HFF-Myc (cell line): ENCODE measurements around the gene GSG1L.

Experiments
- DNase-seq: peaks from one replicate; pipeline ENCODE4 v3.0.0-alpha.2; 2011; ENCODE audit warnings: low read depth; ENCODE audit errors: extremely low read depth
- H3K4me3 ChIP-seq: replicated peaks from 2 replicates; pipeline ENCODE4 v1.5.1; 2011; ENCODE audit warnings: low read depth, mild to moderate bottlenecking, control low read depth, low read length
- CTCF ChIP-seq: IDR thresholded peaks from 2 replicates; pipeline ENCODE4 v1.5.1; 2012; ENCODE audit warnings: mild to moderate bottlenecking, low read depth, low read length, control low read depth; ENCODE audit errors: missing control alignments

The GSG1L gene

GRCh38 chr16:28064150-28064549 lies 636 bp upstream of the GSG1L start:
- TF ChIP-seq CTCF: no peak
- no peak for DNase-seq
- H3K4me3 ChIP-seq: no peak overlapping the region

GRCh38 chr16:28062847-28063521 lies 530 bp downstream of the GSG1L start:
- TF ChIP-seq CTCF: no peak
- H3K4me3 ChIP-seq: no peak overlapping the region
- DNase-seq: no peak

GRCh38 chr16:28062261-28062846 lies 1.2 kb downstream of the GSG1L start:
- no peak for DNase-seq
- H3K4me3 ChIP-seq: no peak overlapping the region
- TF ChIP-seq CTCF: no peak

- H3K4me3 ChIP-seq: no peak overlapping the region
- TF ChIP-seq CTCF: no peak
- DNase-seq: no peak
Observed at GRCh38 chr16:28061352-28062101, 2.0 kb downstream of the GSG1L start.

- no peak overlapping the region for H3K4me3 ChIP-seq
- no peak for DNase-seq
- TF ChIP-seq CTCF: no peak
Observed at GRCh38 chr16:28059841-28060575, 3.5 kb downstream of the GSG1L start.

- DNase-seq: no peak
- TF ChIP-seq CTCF: no peak
- H3K4me3 ChIP-seq: no peak overlapping the region
Observed at GRCh38 chr16:28058839-28059589, 4.5 kb downstream of the GSG1L start.
